H1 (cell line): ENCODE results near the gene MED6. TPM values are rescaled to one million over a fixed set of nuclear protein-coding genes. Genes with fewer than 3 reads are reported as not detected.

Experiments
- CTCF ChIA-PET: fragments of 300-600 bp; sonication (Branson Sonifier 250); formaldehyde crosslinking; loops from one replicate; lab custom pipeline; 2021; ENCODE audit not compliant: partially characterized antibody; lab: Charles Lee
- POLR2A ChIA-PET: fragments of 300-600 bp; sonication (Branson Sonifier 250); formaldehyde crosslinking; loops from one replicate; lab custom pipeline; 2021; ENCODE audit warnings: inconsistent platforms; ENCODE audit not compliant: partially characterized antibody; lab: Charles Lee
- DNase-seq, 2 experiments: peaks; one replicate each; pipeline versions ENCODE4 v3.0.0 to v3.0.0-alpha.2; 2010 to 2022; ENCODE audit warnings: low spot score in 2 of 2, low read depth in 1 of 2, mixed read lengths in 1 of 2
- FAIRE-seq: peaks from 2 replicates; lab custom pipeline; 2011; peaks lifted over from hg19 to GRCh38; lab: Jason Lieb, UNC
- H2AFZ ChIP-seq: 2 replicates; pipeline ENCODE4 v1.8.1; 2012; ENCODE audit warnings: low read length, inconsistent platforms
- H2AK5ac ChIP-seq: 2 replicates; pipeline ENCODE4 v1.6.1; 2013; ENCODE audit warnings: low read depth, low read length
- H2BK120ac ChIP-seq: replicated peaks from 2 replicates; pipeline ENCODE3; 2013; ENCODE audit warnings: low read depth, low read length, inconsistent platforms
- H2BK12ac ChIP-seq: 2 replicates; pipeline ENCODE4 v1.6.1; 2013; ENCODE audit warnings: low read depth, low read length
- H2BK15ac ChIP-seq: 2 replicates; pipeline ENCODE4 v1.6.1; 2013; ENCODE audit warnings: low read length
- H2BK20ac ChIP-seq: 2 replicates; pipeline ENCODE4 v1.6.1; 2013; ENCODE audit warnings: low read length
- H2BK5ac ChIP-seq: 2 replicates; pipeline ENCODE4 v1.6.1; 2013; ENCODE audit warnings: low read depth, low read length
- H3K14ac ChIP-seq: 2 replicates; pipeline ENCODE4 v1.6.1; 2013; ENCODE audit warnings: inconsistent platforms; ENCODE audit not compliant: insufficient read length
- H3K18ac ChIP-seq: 2 replicates; pipeline ENCODE4 v1.6.1; 2013; ENCODE audit warnings: low read length; ENCODE audit errors: extremely low read depth
- H3K23ac ChIP-seq: 2 replicates; pipeline ENCODE4 v1.6.1; 2013; ENCODE audit warnings: inconsistent platforms; ENCODE audit not compliant: insufficient read length
- H3K23me2 ChIP-seq: 2 replicates; pipeline ENCODE4 v1.6.1; 2013; ENCODE audit warnings: low read depth, low read length
- H3K27ac ChIP-seq: 2 replicates; pipeline ENCODE4 v1.6.1; 2011; ENCODE audit warnings: low read depth, low read length, inconsistent platforms
- H3K27me3 ChIP-seq, 4 experiments: replicated peaks in 1 of 4; 1 replicate in 1 of 4; 2 replicates in 3 of 4; pipeline versions ENCODE4 v1.6.1 to v1.8.1; 2011 to 2013; ENCODE audit warnings: low read length in 3 of 4, mild to moderate bottlenecking in 3 of 4, inconsistent platforms in 2 of 4, mixed read lengths in 2 of 4, moderate library complexity in 1 of 4; ENCODE audit not compliant: control insufficient read depth in 3 of 4, insufficient read depth in 3 of 4; ENCODE audit errors: extremely low read depth in 1 of 4
- H3K36me3 ChIP-seq, 4 experiments: 2 replicates each; pipeline versions ENCODE4 v1.6.1 to v1.8.1; 2011 to 2013; ENCODE audit warnings: mild to moderate bottlenecking in 4 of 4, low read length in 3 of 4, moderate library complexity in 2 of 4, control low read depth in 1 of 4, inconsistent platforms in 1 of 4; ENCODE audit not compliant: insufficient read depth in 4 of 4, control insufficient read depth in 2 of 4
- H3K4ac ChIP-seq: replicated peaks from 2 replicates; pipeline ENCODE3; 2013; ENCODE audit warnings: low read length, low read depth, mixed read lengths, inconsistent platforms; ENCODE audit not compliant: insufficient read length
- H3K4me1 ChIP-seq, 4 experiments: replicated peaks in 1 of 4; 1 replicate in 1 of 4; 2 replicates in 3 of 4; pipeline versions ENCODE4 v1.6.1 to v1.8.1; 2011 to 2013; ENCODE audit warnings: low read length in 3 of 4, inconsistent platforms in 2 of 4, mixed read lengths in 1 of 4; ENCODE audit not compliant: insufficient read depth in 4 of 4, control insufficient read depth in 3 of 4
- H3K4me2 ChIP-seq, 2 experiments: 2 replicates each; pipeline versions ENCODE4 v1.6.1 to v1.8.1; 2011 to 2013; ENCODE audit warnings: low read depth in 2 of 2, low read length in 2 of 2, control low read depth in 1 of 2, inconsistent platforms in 1 of 2, mild to moderate bottlenecking in 1 of 2; ENCODE audit not compliant: insufficient read depth in 1 of 2
- H3K4me3 ChIP-seq, 4 experiments: fragments of 200-600, 300-600 bp in 1 of 4; sonication (generic), shearing (Covaris generic), sonication (Bioruptor Twin) in 1 of 4; 2 replicates each; pipeline versions ENCODE4 v1.5.1 to v1.8.1; 2011 to 2016; ENCODE audit warnings: low read length in 4 of 4, low read depth in 3 of 4, control low read depth in 2 of 4, inconsistent platforms in 2 of 4, mild to moderate bottlenecking in 2 of 4, mixed read lengths in 1 of 4, moderate library complexity in 1 of 4; ENCODE audit not compliant: insufficient read depth in 2 of 4; ENCODE audit errors: extremely low read depth in 1 of 4
- H3K56ac ChIP-seq: replicated peaks from 2 replicates; pipeline ENCODE3; 2013; ENCODE audit warnings: low read depth, mild to moderate bottlenecking, mixed read lengths, low read length, inconsistent platforms; ENCODE audit not compliant: insufficient read length
- H3K79me1 ChIP-seq: 2 replicates; pipeline ENCODE4 v1.6.1; 2013; ENCODE audit warnings: low read depth, low read length, control low read depth
- H3K79me2 ChIP-seq, 2 experiments: 2 replicates each; pipeline versions ENCODE4 v1.6.1 to v1.8.1; 2012 to 2013; ENCODE audit warnings: low read length in 2 of 2, mild to moderate bottlenecking in 2 of 2, inconsistent platforms in 1 of 2; ENCODE audit not compliant: insufficient read depth in 2 of 2, control insufficient read depth in 1 of 2
- H3K9ac ChIP-seq, 4 experiments: replicated peaks in 1 of 4; 1 replicate in 1 of 4; 2 replicates in 3 of 4; pipeline versions ENCODE4 v1.6.1 to v1.8.1; 2011 to 2013; ENCODE audit warnings: low read depth in 3 of 4, low read length in 3 of 4, control low read depth in 2 of 4, mild to moderate bottlenecking in 2 of 4, moderate library complexity in 2 of 4, inconsistent platforms in 1 of 4; ENCODE audit errors: extremely low read depth in 1 of 4
- H3K9me3 ChIP-seq, 2 experiments: 2 replicates each; pipeline versions ENCODE4 v1.6.1 to v1.8.1; 2012 to 2013; ENCODE audit warnings: mild to moderate bottlenecking in 2 of 2, moderate library complexity in 2 of 2, control low read depth in 1 of 2, inconsistent platforms in 1 of 2, low read depth in 1 of 2, low read length in 1 of 2, mixed read lengths in 1 of 2; ENCODE audit not compliant: insufficient read depth in 2 of 2
- H4K20me1 ChIP-seq, 2 experiments: replicated peaks in 1 of 2; 2 replicates each; pipeline versions ENCODE3 to v1.8.1; 2011 to 2013; ENCODE audit warnings: inconsistent platforms in 2 of 2, low read length in 2 of 2, mild to moderate bottlenecking in 1 of 2; ENCODE audit not compliant: insufficient read depth in 2 of 2, control insufficient read depth in 1 of 2
- H4K5ac ChIP-seq: 2 replicates; pipeline ENCODE4 v1.6.1; 2013; ENCODE audit warnings: low read length, low read depth, mixed read lengths, inconsistent platforms; ENCODE audit not compliant: insufficient read length
- H4K8ac ChIP-seq: 2 replicates; pipeline ENCODE4 v1.8.0; 2013; ENCODE audit warnings: mild to moderate bottlenecking, moderate library complexity, low read length, inconsistent platforms; ENCODE audit not compliant: insufficient read depth; ENCODE audit errors: extremely low read depth
- H4K91ac ChIP-seq: replicated peaks from 2 replicates; pipeline ENCODE3; 2013; ENCODE audit warnings: low read length, mixed read lengths, inconsistent platforms; ENCODE audit not compliant: insufficient read length
- GABPA ChIP-seq: IDR thresholded peaks from 2 replicates; pipeline ENCODE4 v1.6.1; 2011; ENCODE audit warnings: mild to moderate bottlenecking, low read length, moderate library complexity, borderline replicate concordance; ENCODE audit not compliant: insufficient read depth
- JUN ChIP-seq: IDR thresholded peaks from 2 replicates; pipeline ENCODE4 v1.6.1; 2011; ENCODE audit warnings: low read depth, mild to moderate bottlenecking, improper control_type of control experiment, low read length
- KDM5A ChIP-seq: fragments of 200-600 bp; IDR thresholded peaks from 2 replicates; pipeline ENCODE4 v1.7.1; 2012; ENCODE audit warnings: mild to moderate bottlenecking, low read length, inconsistent platforms, mixed read lengths
- POLR2A ChIP-seq, 2 experiments: IDR thresholded peaks; 1 replicate in 1 of 2; 2 replicates in 1 of 2; pipeline ENCODE4 v1.6.1; 2011; ENCODE audit warnings: low read depth in 2 of 2, low read length in 2 of 2, mild to moderate bottlenecking in 2 of 2; ENCODE audit errors: control extremely low read depth in 1 of 2
- SP1 ChIP-seq: IDR thresholded peaks from 2 replicates; pipeline ENCODE4 v1.6.1; 2011; ENCODE audit warnings: low read depth, low read length
- WGBS, 2 experiments: shearing (Covaris generic) in 1 of 2; methylation state at CpG; one replicate each; pipeline versions ENCODE4 v1.1.6 to v1.1.7; 2013 to 2015; ENCODE audit warnings: low lambda C conversion rate in 2 of 2, mixed read lengths in 2 of 2, inconsistent platforms in 1 of 2, low coverage in 1 of 2, missing lambda C conversion rate in 1 of 2; ENCODE audit not compliant: insufficient replicate concordance in 2 of 2, insufficient coverage in 1 of 2, insufficient read length in 1 of 2; ENCODE audit errors: extremely low coverage in 1 of 2, missing lambda C conversion rate in 1 of 2; 5-methylcytosine and 5-hydroxymethylcytosine counted together
- polyA plus RNA-seq, 7 experiments: library from polyadenylated mRNA; depleted of rRNA in 3 of 7; stranded (reverse) in 5 of 7; unstranded in 2 of 7; fragments of >200 nt in 5 of 7; fragments of 200-250 nt in 2 of 7; gene quantifications; 1 replicate in 5 of 7; 2 replicates in 1 of 7; 4 replicates in 1 of 7; pipeline versions ENCODE4 v1.2.1 to v1.2.3, GENCODE V29; 2011 to 2013; ENCODE audit warnings: missing spikeins in 2 of 7, mixed read lengths in 2 of 7
- total RNA-seq: library from RNA; stranded (reverse); fragmentation: NEBNext Ultra II Directional; extraction: Animal tissue kit (Norgen Biotek cat#: 25700); gene quantifications from 2 replicates; pipeline ENCODE4 v1.2.1, GENCODE V29; 2021

The MED6 gene
- total and polyA plus RNA-seq, 2 of the 8 experiments (the other 6 are each of a cell fraction or from before 2014, with no cell fraction given), result 33.1 to 39.7 TPM

DNA sequence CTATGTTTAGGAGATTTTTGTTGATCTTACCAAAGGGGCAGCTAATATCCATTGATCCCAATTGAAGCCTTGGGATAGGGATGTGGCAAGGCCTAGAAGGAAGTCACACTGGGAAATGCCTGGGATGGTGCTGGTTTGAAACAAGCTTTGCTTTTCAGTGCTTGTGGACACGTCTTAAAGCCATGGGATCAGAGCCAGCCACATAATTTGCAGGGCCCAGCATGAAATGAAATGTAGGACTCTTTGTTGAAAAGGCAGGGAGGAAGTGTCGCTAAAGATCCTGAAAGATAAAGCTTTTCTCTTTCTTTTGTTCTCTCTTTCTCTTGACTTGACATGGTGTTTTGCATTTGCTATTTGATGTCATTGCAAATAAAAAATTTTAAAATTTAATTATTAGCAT lies 46.2 kb upstream of the MED6 start:
- Histone ChIP-seq H3K4me3 (peak overlapping the region in 1 of 4 experiments; percentile 31; a peak in 2 of 8 replicates), H3K18ac (peak overlapping the region; percentile 63; the same call in 1 of the 2 replicates), H4K8ac (no peak overlapping the region), H2BK5ac (peak overlapping the region; percentile 82; the same call in 1 of the 2 replicates), H3K27ac (peak overlapping the region; percentile 76; the same call in 1 of the 2 replicates), H3K27me3 (no peaks in the 10 kb centered on the region), H4K5ac (no peak overlapping the region), H2BK20ac (no peak overlapping the region), H3K4ac (no peak overlapping the region), H3K9ac (no peak overlapping the region), H2BK120ac (peak overlapping the region; percentile 87), H2AK5ac (peak overlapping the region; percentile 87; the same call in 1 of the 2 replicates), H3K56ac (peak overlapping the region; percentile 22), H3K4me1 (peaks cover 22 to 45% (median 32%) of the 10 kb centered on the region in 4 experiments; a peak in 6 of 7 replicates), H3K79me1 (peaks cover 15% of the 10 kb centered on the region), H3K23me2 (peaks cover 10% of the 10 kb centered on the region), H3K9me3 (no peaks in the 10 kb centered on the region), H3K23ac (no peak overlapping the region), H2AFZ (no peak overlapping the region), H3K4me2 (peak overlapping the region; percentile 45 to 56), H3K36me3 (peaks cover 0 to 5% (median 1%) of the 10 kb centered on the region in 4 experiments; a peak in 2 of 8 replicates), H2BK12ac (no peak overlapping the region), H4K91ac (peak overlapping the region; percentile 95), H4K20me1 (no peaks in the 10 kb centered on the region), H2BK15ac (no peak overlapping the region), H3K79me2 (peaks cover 37 to 94% of the 10 kb centered on the region in 2 experiments), H3K14ac (no peak overlapping the region)
- TF ChIP-seq SP1 (no peak), GABPA (no peak), KDM5A (no peak), JUN (no peak), POLR2A (IDR thresholded peaks at IDR 0.05; ENCODE audit: control extremely low read depth in 1 of 2, low read depth in 2 of 2, low read length in 2 of 2) (peak in 1 of 2 experiments; percentile 33; a peak in 1 of 3 replicates)
- no peak for DNase-seq
- FAIRE-seq, result peak; percentile 84
- POLR2A ChIA-PET, result interaction anchor here (0.6 to 7.3 kb wide), 9 partner anchors 9 to 163 kb away, joined by 3 to 116 read pairs (median 3); partner anchors contain the start of gene MAP3K9
- WGBS, 2 experiments, result 9% methylated on average over 2 of the region's 2 CpGs; no CpG with 5 or more reads in 1 of the 2 experiments
- CTCF ChIA-PET, result interaction anchor here (0.8 to 3.4 kb wide), 4 partner anchors 23 to 67 kb away, joined by 3 to 15 read pairs (median 3); no protein-coding TSS in a partner anchor
